Thoracic aorta (tissue), 2 donors: ENCODE results near the gene CLNK. TPM values are rescaled to one million over a fixed set of nuclear protein-coding genes. Genes with fewer than 3 reads are reported as not detected.

Source experiments
- ATAC-seq: fragments of 150-250 bp; one replicate; pipeline ENCODE4 v1.8.0; 2017; ENCODE audit warnings: low read depth; ENCODE audit not compliant: insufficient number of reproducible peaks, low FRiP score
- DNase-seq: peaks from one replicate; pipeline ENCODE4 v3.0.0-alpha.2; 2020; ENCODE audit warnings: low spot score
- H3K27ac ChIP-seq, 2 donors: fragments of 200-600 bp; sonication (generic); 1 replicate in 1 of 2; 2 replicates in 1 of 2; pipeline ENCODE4 v1.5.1; 2016; ENCODE audit warnings: mild to moderate bottlenecking in 2 of 2, moderate library complexity in 2 of 2
- H3K27me3 ChIP-seq: fragments of 200-600 bp; sonication (generic); replicated peaks from 2 replicates; pipeline ENCODE4 v1.6.0; 2016; ENCODE audit warnings: mild to moderate bottlenecking; ENCODE audit not compliant: insufficient read depth
- H3K36me3 ChIP-seq: fragments of 200-600 bp; sonication (generic); one replicate; pipeline ENCODE4 v1.5.1; 2016
- H3K4me1 ChIP-seq, 2 donors: fragments of 200-600 bp; sonication (generic); 1 replicate in 1 of 2; 2 replicates in 1 of 2; pipeline versions ENCODE4 v1.5.1 to v1.6.0; 2016; ENCODE audit warnings: low read depth in 2 of 2, mild to moderate bottlenecking in 1 of 2; ENCODE audit not compliant: control insufficient read depth in 1 of 2
- H3K4me3 ChIP-seq: fragments of 200-600 bp; sonication (generic); 2 replicates; pipeline ENCODE4 v1.5.1; 2016; ENCODE audit warnings: mild to moderate bottlenecking
- H3K9me3 ChIP-seq: fragments of 200-600 bp; sonication (generic); 2 replicates; pipeline ENCODE4 v1.5.1; 2016
- CTCF ChIP-seq: fragments of 200-600 bp; sonication (generic); IDR thresholded peaks from one replicate; pipeline ENCODE4 v1.5.1; 2019; ENCODE audit warnings: antibody characterized with exemption
- total RNA-seq, 2 donors: library from RNA; depleted of rRNA; stranded (reverse); fragments of >200 nt; gene quantifications; one replicate each; pipeline versions ENCODE4 v1.1.0 to v1.2.3, GENCODE V29; 2016

CLNK gene
- total RNA-seq, 2 donors from 2014 or later = not detected

- ATAC-seq = no peak
These were observed 36.7 kb downstream of the CLNK start for GRCh38 chr4:10647846-10648245.

GRCh38 chr4:10643600-10644425 is 40.8 kb downstream of the CLNK start:
- Histone ChIP-seq H3K9me3 (no peaks in the 10 kb centered on the region), H3K27ac (no peak overlapping the region), H3K4me3 (no peak overlapping the region), H3K36me3 (no peaks in the 10 kb centered on the region), H3K27me3 (no peaks in the 10 kb centered on the region), H3K4me1 (no peaks in the 10 kb centered on the region)
- no peak for DNase-seq
- no peak for TF ChIP-seq CTCF
- no peak for ATAC-seq

More at GRCh38 chr4:10647846-10648245, 36.7 kb downstream of the CLNK start:
- H3K4me1 ChIP-seq = no peaks in the 10 kb centered on the region
- H3K27ac ChIP-seq = no peak overlapping the region
- H3K27me3 ChIP-seq = no peaks in the 10 kb centered on the region
- DNase-seq = no peak
- H3K4me3 ChIP-seq = no peak overlapping the region
- H3K9me3 ChIP-seq = no peaks in the 10 kb centered on the region
- no peaks in the 10 kb centered on the region for H3K36me3 ChIP-seq
- no peak for TF ChIP-seq CTCF

GRCh38 chr4:10640561-10641201 is 43.9 kb downstream of the CLNK start:
- no peak for TF ChIP-seq CTCF
- ATAC-seq = no peak
- Histone ChIP-seq H3K27me3 (no peaks in the 10 kb centered on the region), H3K9me3 (no peaks in the 10 kb centered on the region), H3K27ac (no peak overlapping the region), H3K4me1 (no peaks in the 10 kb centered on the region), H3K36me3 (no peaks in the 10 kb centered on the region), H3K4me3 (no peak overlapping the region)
- DNase-seq = no peak

- Histone ChIP-seq H3K27ac (no peak overlapping the region), H3K36me3 (no peaks in the 10 kb centered on the region), H3K9me3 (no peaks in the 10 kb centered on the region), H3K4me3 (no peak overlapping the region), H3K27me3 (no peaks in the 10 kb centered on the region), H3K4me1 (no peaks in the 10 kb centered on the region)
- no peak for DNase-seq
- ATAC-seq = no peak
- no peak for TF ChIP-seq CTCF
These were observed 44.9 kb downstream of the CLNK start for GRCh38 chr4:10639664-10640063.

- no peaks in the 10 kb centered on the region for H3K36me3 ChIP-seq
- no peak for TF ChIP-seq CTCF
- DNase-seq = no peak
- no peak overlapping the region for H3K4me3 ChIP-seq
- no peaks in the 10 kb centered on the region for H3K27me3 ChIP-seq
- no peak for ATAC-seq
- no peak overlapping the region for H3K27ac ChIP-seq
- H3K4me1 ChIP-seq = no peaks in the 10 kb centered on the region
- H3K9me3 ChIP-seq = no peaks in the 10 kb centered on the region
These were observed 45.5 kb downstream of the CLNK start for GRCh38 chr4:10639100-10639499.
